T-helper 2 cell (primary cell): ENCODE results near the gene IGF2.

Source experiments
- DNase-seq, 5 experiments: peaks; one replicate each; pipeline versions ENCODE4 v3.0.0 to v3.0.0-alpha.2; 2012 to 2022

Gene IGF2

GRCh38 chr11:2090172-2091111, 48.7 kb downstream of the IGF2 start:
- DNase-seq, result no peak

- DNase-seq, result peak in 1 of 5 experiments; percentile 42
Measured at GRCh38 chr11:2089536-2090165, 49.5 kb downstream of the IGF2 start.

GRCh38 chr11:2088746-2089535, 50.2 kb downstream of the IGF2 start:
- DNase-seq, result no peak

- DNase-seq, result no peak
Measured at GRCh38 chr11:2088284-2088683, 50.9 kb downstream of the IGF2 start.

GRCh38 chr11:2086239-2087040, 52.7 kb downstream of the IGF2 start:
- DNase-seq, result no peak

- no peak for DNase-seq
Measured at GRCh38 chr11:2085251-2086066, 53.7 kb downstream of the IGF2 start.

GRCh38 chr11:2084721-2085120, 54.5 kb downstream of the IGF2 start:
- no peak for DNase-seq
